CD14-positive monocyte (primary cell): ENCODE measurements around the gene MERTK. TPM values are rescaled to one million over a fixed set of nuclear protein-coding genes. Genes with fewer than 3 reads are reported as not detected.

Source experiments
- DNase-seq, 3 donors: peaks; one replicate each; pipeline ENCODE4 v3.0.0-alpha.2; 2011 to 2022
- H2AFZ ChIP-seq: 2 replicates; pipeline ENCODE4 v1.6.0; 2012; ENCODE audit warnings: mild to moderate bottlenecking, low read depth, low read length, inconsistent platforms; ENCODE audit not compliant: insufficient read depth, poor library complexity, severe bottlenecking
- H3K27ac ChIP-seq, 2 donors: 1 replicate in 1 of 2; 2 replicates in 1 of 2; pipeline ENCODE4 v1.5.1; 2012 to 2013; ENCODE audit warnings: low read length in 2 of 2, control low read depth in 1 of 2, inconsistent platforms in 1 of 2, low read depth in 1 of 2, mild to moderate bottlenecking in 1 of 2
- H3K27me3 ChIP-seq, 2 donors: one replicate each; pipeline versions ENCODE4 v1.6.0 to v1.6.1; 2011 to 2013; ENCODE audit warnings: low read length in 2 of 2; ENCODE audit not compliant: control insufficient read depth in 2 of 2, insufficient read depth in 2 of 2
- H3K36me3 ChIP-seq, 2 donors: replicated peaks in 1 of 2; 1 replicate in 1 of 2; 2 replicates in 1 of 2; pipeline versions ENCODE4 v1.5.1 to v1.6.1; 2012 to 2013; ENCODE audit warnings: low read length in 2 of 2, control low read depth in 1 of 2, inconsistent platforms in 1 of 2, mild to moderate bottlenecking in 1 of 2; ENCODE audit not compliant: insufficient read depth in 2 of 2, control insufficient read depth in 1 of 2
- H3K4me1 ChIP-seq, 2 donors: 1 replicate in 1 of 2; 2 replicates in 1 of 2; pipeline versions ENCODE4 v1.5.1 to v1.6.1; 2012 to 2013; ENCODE audit warnings: low read length in 2 of 2, control low read depth in 1 of 2, inconsistent platforms in 1 of 2, mild to moderate bottlenecking in 1 of 2, moderate library complexity in 1 of 2; ENCODE audit not compliant: insufficient read depth in 2 of 2, control insufficient read depth in 1 of 2
- H3K4me2 ChIP-seq: replicated peaks from 2 replicates; pipeline ENCODE3; 2012; ENCODE audit warnings: low read length, moderate library complexity, mild to moderate bottlenecking; ENCODE audit not compliant: poor library complexity, severe bottlenecking; ENCODE audit errors: extremely low read depth
- H3K4me3 ChIP-seq, 3 experiments: fragments of 200-600 bp in 1 of 3; sonication (generic) in 1 of 3; replicated peaks in 1 of 3; 1 replicate in 2 of 3; 2 replicates in 1 of 3; pipeline ENCODE4 v1.5.1; 2011 to 2013; ENCODE audit warnings: low read length in 3 of 3, mild to moderate bottlenecking in 3 of 3, control low read depth in 2 of 3, low read depth in 2 of 3, inconsistent platforms in 1 of 3, moderate library complexity in 1 of 3
- H3K79me2 ChIP-seq: 2 replicates; pipeline ENCODE4 v1.6.0; 2012; ENCODE audit warnings: mild to moderate bottlenecking, control low read depth, inconsistent platforms, low read length, moderate library complexity; ENCODE audit not compliant: insufficient read depth
- H3K9ac ChIP-seq: 2 replicates; pipeline ENCODE4 v1.6.0; 2017; ENCODE audit warnings: low read length, mild to moderate bottlenecking; ENCODE audit not compliant: insufficient read depth, poor library complexity, severe bottlenecking
- H3K9me3 ChIP-seq, 2 donors: replicated peaks in 1 of 2; 1 replicate in 1 of 2; 2 replicates in 1 of 2; pipeline versions ENCODE4 v1.5.1 to v1.6.1; 2012 to 2013; ENCODE audit warnings: low read length in 2 of 2, control low read depth in 1 of 2; ENCODE audit not compliant: control insufficient read depth in 1 of 2, insufficient read depth in 1 of 2
- H4K20me1 ChIP-seq: 2 replicates; pipeline ENCODE4 v1.6.0; 2012; ENCODE audit warnings: mild to moderate bottlenecking, low read length, control low read depth, moderate library complexity; ENCODE audit not compliant: insufficient read depth
- H3K27ac Mint-ChIP-seq, 7 donors: one replicate each; pipeline ENCODE4 v1.8.0; 2020; ENCODE audit warnings: mild to moderate bottlenecking in 7 of 7, mixed read lengths in 7 of 7, moderate library complexity in 6 of 7, inconsistent platforms in 2 of 7
- H3K27me3 Mint-ChIP-seq, 3 donors: one replicate each; pipeline ENCODE4 v1.8.0; 2021 to 2022; ENCODE audit warnings: low read depth in 3 of 3, mild to moderate bottlenecking in 3 of 3, mixed read lengths in 3 of 3, moderate library complexity in 3 of 3, inconsistent platforms in 1 of 3
- H3K36me3 Mint-ChIP-seq, 2 donors: one replicate each; pipeline ENCODE4 v1.8.0; 2020; ENCODE audit warnings: mixed read lengths in 2 of 2, inconsistent platforms in 1 of 2, mild to moderate bottlenecking in 1 of 2
- H3K4me1 Mint-ChIP-seq: one replicate; pipeline ENCODE4 v1.8.0; 2020; ENCODE audit warnings: mild to moderate bottlenecking, mixed read lengths
- H3K4me3 Mint-ChIP-seq, 2 donors: one replicate each; pipeline ENCODE4 v1.8.0; 2020; ENCODE audit warnings: mild to moderate bottlenecking in 2 of 2, mixed read lengths in 2 of 2, moderate library complexity in 1 of 2
- H3K9me3 Mint-ChIP-seq, 7 donors: one replicate each; pipeline ENCODE4 v1.8.0; 2020 to 2022; ENCODE audit warnings: mixed read lengths in 7 of 7, mild to moderate bottlenecking in 6 of 7, moderate library complexity in 6 of 7, inconsistent platforms in 2 of 7
- CTCF ChIP-seq: fragments of 200-600 bp; IDR thresholded peaks from one replicate; pipeline ENCODE4 v1.8.0; 2022; ENCODE audit warnings: antibody characterized with exemption, mild to moderate bottlenecking
- WGBS: methylation state at CpG from one replicate; pipeline ENCODE4 v1.1.5; 2013; ENCODE audit warnings: missing lambda C conversion rate; ENCODE audit not compliant: insufficient coverage; 5-methylcytosine and 5-hydroxymethylcytosine counted together
- intact Hi-C, 2 donors: fragments of 100-400 bp; cut with micrococcal nuclease; formaldehyde crosslinking; loops; one replicate each; pipeline versions ENCODE4 v1.15.0 to v1.15.1; 2023
- polyA plus RNA-seq, 3 donors: library from polyadenylated mRNA; depleted of rRNA in 1 of 3; unstranded in 2 of 3; stranded (reverse) in 1 of 3; fragments of 300-500 nt in 2 of 3; fragments of >200 nt in 1 of 3; fragmentation: Illumina TruSeq in 2 of 3; gene quantifications; 1 replicate in 2 of 3; 2 replicates in 1 of 3; pipeline ENCODE4 v1.2.3, GENCODE V29; 2012 to 2021

The MERTK gene
- polyA plus RNA-seq, 3 donors = 4.1 to 17.0 (median 4.2) TPM

GRCh38 chr2:111948832-111949231 lies 50.4 kb downstream of the MERTK start:
- H3K9me3 ChIP-seq = no peaks in the 10 kb centered on the region
- no peak overlapping the region for H2AFZ ChIP-seq
- H3K4me2 ChIP-seq = no peak overlapping the region
- Mint-ChIP-seq H3K36me3 (peaks cover 7 to 14% of the 10 kb centered on the region in 2 donors), H3K4me3 (no peak overlapping the region), H3K27me3 (peaks cover 0 to 4% (median 3%) of the 10 kb centered on the region in 3 donors), H3K27ac (no peak overlapping the region), H3K9me3 (peaks cover 0 to 4% (median 0%) of the 10 kb centered on the region in 7 donors), H3K4me1 (no peaks in the 10 kb centered on the region)
- H3K79me2 ChIP-seq = no peaks in the 10 kb centered on the region
- H3K27me3 ChIP-seq = no peaks in the 10 kb centered on the region
- H3K27ac ChIP-seq = no peak overlapping the region
- DNase-seq = no peak
- peaks cover 0 to 26% of the 10 kb centered on the region in 2 donors for H3K36me3 ChIP-seq
- H4K20me1 ChIP-seq = no peaks in the 10 kb centered on the region
- TF ChIP-seq CTCF = no peak
- intact Hi-C loops = no loop called here
- H3K4me3 ChIP-seq = no peak overlapping the region
- no peaks in the 10 kb centered on the region for H3K4me1 ChIP-seq
- WGBS = 95% methylated on average over 3 of the region's 4 CpGs
- no peak overlapping the region for H3K9ac ChIP-seq

GRCh38 chr2:111950236-111950635 lies 51.8 kb downstream of the MERTK start:
- no peak for TF ChIP-seq CTCF
- peaks cover 0 to 4% (median 3%) of the 10 kb centered on the region in 3 donors for H3K27me3 Mint-ChIP-seq
- H3K4me3 Mint-ChIP-seq = no peak overlapping the region
- peaks cover 0 to 4% (median 0%) of the 10 kb centered on the region in 7 donors for H3K9me3 Mint-ChIP-seq
- peaks cover 1% of the 10 kb centered on the region for H3K4me1 Mint-ChIP-seq
- no peak overlapping the region for H3K27ac Mint-ChIP-seq
- 100% methylated on average over 1 of the region's 1 CpG for WGBS
- Histone ChIP-seq H3K27me3 (no peaks in the 10 kb centered on the region), H3K4me2 (no peak overlapping the region), H3K4me3 (no peak overlapping the region), H3K27ac (no peak overlapping the region), H3K36me3 (peaks cover 0 to 23% of the 10 kb centered on the region in 2 donors), H2AFZ (no peak overlapping the region), H3K9me3 (no peaks in the 10 kb centered on the region), H3K9ac (no peak overlapping the region), H4K20me1 (no peaks in the 10 kb centered on the region), H3K79me2 (no peaks in the 10 kb centered on the region), H3K4me1 (no peaks in the 10 kb centered on the region)
- no peak for DNase-seq
- intact Hi-C loops = loop anchor here in 1 of 2 donors (5.0 kb wide), 1 partner anchor 37 kb away; no protein-coding TSS in a partner anchor
- peaks cover 7 to 14% of the 10 kb centered on the region in 2 donors for H3K36me3 Mint-ChIP-seq
